Stimulated activated CD8-positive, alpha-beta memory T cell treated with anti-CD3 and anti-CD28 coated beads, Interleukin-12 subunit alpha, Interleukin-12 subunit beta, amount 100 ng/mL, for 24 hours (primary cell): ENCODE results near the gene ARHGEF18.
"Not testable (repeated sequence)": the region's sequence is repeated elsewhere in the genome, so short reads cannot be mapped to it uniquely, and the experiment has no call there.

Source experiments
- DNase-seq: peaks from one replicate; pipeline ENCODE4 v3.0.0-alpha.2; 2020; ENCODE audit errors: extremely low read depth

ARHGEF18 gene

DNA sequence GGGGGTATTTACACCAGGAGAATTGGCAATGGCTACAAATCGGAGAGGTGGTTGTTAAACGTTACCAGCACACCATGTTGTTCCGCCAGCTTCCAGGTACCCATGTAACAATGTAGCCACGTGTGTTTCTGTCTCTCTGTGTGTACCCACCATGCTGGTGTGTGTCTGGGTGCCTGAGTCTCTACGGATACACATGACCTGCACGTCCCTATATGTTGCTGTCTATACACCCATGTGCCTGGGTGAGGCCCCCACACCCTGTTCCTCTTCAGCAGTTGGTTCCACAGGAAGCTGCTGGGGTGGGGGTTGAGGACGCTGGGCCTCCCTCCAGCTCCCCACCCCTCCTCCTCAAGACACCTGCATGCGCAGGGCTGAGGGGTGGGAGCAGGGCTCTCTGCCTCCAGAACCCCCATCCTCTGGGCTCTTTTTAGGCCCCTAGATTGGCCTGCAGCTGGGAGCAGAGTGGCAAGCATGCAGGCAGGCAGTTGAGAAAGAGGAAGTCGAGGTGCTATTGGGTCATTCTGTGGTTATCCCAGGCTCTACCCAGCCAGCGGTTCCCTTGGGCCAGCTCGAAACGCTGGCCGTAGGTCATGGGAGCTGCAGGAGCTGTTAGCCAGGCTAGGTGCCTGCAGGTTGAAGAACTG lies at the start of gene ARHGEF18:
TSS of gene ARHGEF18 (plus strand) at position 351 of the 644 bp plus-strand sequence. CDS start 13,954 bp downstream, outside the sequence.
- DNase-seq: no peak

DNA sequence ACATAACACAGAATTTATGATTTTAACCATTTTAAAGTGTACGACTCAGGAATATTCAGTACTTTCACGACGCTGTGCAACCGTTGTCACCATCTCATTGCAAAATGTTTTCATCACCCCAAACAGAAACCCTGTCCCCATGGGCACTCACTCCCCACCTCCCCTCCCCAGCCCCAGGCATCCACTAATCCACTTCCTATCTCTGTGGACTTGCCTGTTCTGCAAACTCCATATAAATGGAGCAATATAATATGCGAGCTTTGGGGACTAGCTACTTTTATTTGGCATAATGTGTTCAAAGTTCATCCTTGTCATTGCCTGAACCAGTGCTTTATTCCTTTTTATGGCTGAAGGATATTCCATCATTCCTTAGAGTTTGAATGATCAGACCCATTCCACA lies 47.2 kb upstream of the ARHGEF18 start:
- no peak for DNase-seq

DNA sequence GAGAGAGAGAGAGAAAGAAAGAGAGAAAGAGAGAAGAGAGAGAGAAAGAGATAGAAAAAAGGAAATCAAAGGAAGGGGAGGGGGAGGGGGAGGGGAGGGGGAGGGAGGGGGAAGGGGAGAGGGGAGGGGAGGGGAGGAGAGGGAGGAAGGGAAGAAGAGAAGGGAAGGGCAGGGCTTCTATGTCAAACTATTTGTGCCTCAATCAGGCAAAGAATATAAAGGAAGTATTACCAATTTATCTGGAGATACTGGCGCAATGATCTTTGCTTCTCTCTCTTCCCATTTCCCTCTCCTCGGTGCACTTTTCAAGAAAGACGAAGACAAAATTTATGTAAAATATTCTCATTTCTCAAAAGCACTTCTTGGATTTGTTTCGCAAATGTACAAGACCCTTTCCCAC lies 45.3 kb upstream of the ARHGEF18 start:
- no peak for DNase-seq

DNA sequence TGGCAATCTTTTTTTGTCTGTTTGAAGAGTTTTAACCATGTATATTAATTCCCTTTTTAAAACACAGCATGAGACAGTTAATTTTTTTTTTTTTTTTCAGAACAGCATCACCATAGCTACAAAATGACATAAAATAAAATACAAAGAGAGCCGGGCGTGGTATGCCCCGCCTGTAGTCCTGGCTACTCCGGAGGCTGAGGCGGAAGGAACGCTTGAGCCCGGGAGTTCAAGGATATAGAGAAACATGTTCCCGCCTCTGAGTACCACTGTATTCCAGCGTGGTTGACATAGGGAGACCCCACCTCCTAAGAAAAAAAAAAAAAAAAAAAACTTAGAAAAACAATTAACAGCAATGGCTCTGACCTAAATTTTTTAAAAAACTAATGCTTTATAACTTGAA lies 44.5 kb upstream of the ARHGEF18 start:
- no peak for DNase-seq

DNA sequence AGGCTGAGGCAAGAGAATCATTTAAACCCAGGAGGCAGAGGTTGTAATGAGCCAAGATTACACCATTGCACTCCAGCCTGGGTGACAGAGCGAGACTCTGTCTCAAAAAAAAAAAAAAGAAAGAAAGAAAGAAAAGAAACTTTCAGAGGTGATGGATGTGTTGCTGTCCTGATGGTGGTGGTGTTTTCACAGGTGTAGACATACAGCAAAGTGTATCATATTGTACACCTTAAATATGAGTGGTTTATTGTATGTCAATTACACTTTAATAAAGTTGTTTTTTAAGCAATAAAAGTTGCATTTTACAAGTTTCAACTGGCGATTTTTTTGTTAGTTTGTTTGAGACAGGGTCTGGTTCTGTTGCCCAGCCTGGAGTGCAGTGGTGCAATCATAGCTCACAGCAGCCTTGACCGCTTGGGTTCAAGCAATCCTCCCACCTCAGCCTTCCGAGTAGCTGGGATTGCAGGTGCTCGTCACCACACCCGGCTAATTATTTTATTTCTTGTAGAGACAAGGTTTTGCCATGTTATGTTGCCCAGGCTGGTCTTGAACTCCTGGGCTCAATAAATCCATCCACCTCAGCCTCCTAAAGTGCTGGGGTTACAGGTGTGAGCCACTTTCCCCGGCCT lies 41.0 kb upstream of the ARHGEF18 start:
- DNase-seq: no peak

DNA sequence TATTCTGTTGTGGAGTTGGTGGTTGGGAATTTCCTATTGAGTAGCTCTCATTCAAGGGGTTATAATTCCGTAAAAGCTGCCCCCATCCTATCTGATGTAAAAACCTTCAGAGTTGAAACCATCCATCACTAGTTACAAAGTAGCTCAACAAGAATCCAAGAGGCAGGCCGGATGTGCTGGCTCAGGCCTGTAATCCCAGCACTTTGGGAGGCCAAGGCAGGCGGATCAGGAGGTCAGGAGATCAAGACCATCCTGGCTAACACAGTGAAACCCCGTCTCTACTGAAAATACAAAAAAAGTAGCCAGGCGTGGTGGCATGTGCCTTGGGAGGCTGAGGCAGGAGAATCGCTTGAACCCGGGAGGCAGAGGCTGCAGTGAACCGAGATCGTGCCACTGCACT lies 40.4 kb upstream of the ARHGEF18 start:
- not testable (repeated sequence) for DNase-seq

DNA sequence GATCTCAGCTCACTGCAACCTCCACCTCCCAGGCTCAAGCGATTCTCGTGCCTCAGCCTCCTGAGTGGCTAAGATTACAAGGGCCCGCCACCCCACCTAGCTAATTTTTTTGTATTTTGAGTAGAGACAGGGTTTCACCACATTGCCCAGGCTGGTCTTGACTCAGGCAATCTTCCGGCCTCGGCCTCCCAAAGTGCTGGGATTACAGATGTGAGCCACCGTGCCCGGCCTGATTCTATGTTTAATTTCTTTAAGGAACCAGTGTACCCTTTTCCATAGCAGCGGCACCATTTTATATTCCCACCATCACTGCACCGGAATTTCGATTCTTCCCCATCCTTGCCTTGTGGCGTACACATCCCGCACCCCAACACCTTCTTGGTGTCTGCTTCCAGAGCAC lies 36.8 kb upstream of the ARHGEF18 start:
- no peak for DNase-seq

DNA sequence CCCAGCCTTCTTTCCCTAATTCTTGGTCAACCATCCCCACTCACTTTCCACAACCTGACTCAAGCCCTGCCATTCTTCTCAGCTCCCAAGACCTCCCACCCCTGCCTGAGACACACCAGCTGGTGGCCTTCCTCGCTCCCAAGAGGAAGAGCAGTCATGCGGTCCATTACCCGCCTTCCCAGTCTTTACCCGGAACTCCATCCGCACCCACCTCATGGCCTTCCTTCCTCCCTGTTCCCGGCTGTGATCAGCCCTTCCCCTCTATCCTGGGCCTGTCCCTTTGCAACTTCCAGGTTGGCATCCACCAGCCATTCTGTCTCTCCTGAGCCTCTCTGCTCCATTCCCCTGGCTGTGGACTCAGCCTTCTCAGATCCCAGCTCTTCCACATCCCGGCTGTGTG lies 35.9 kb upstream of the ARHGEF18 start:
- no peak for DNase-seq

DNA sequence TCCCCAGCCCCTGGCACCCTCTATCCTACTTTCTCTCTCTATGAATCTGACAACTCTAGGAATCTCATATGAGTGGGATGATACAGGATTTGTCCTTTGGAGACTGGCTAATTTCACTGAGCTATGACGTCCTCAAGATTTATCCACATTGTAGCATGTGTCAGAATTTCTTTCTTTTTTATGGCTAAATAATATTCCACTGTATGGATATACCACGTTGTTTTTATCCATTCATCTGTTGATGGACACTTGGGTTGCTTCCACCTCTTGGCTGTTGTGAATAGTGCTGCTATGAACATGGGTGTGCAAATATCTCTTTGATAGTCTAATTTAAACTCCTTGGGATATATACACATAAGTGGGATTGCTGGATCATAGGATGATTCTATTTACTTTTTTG lies 30.6 kb upstream of the ARHGEF18 start:
- no peak for DNase-seq

DNA sequence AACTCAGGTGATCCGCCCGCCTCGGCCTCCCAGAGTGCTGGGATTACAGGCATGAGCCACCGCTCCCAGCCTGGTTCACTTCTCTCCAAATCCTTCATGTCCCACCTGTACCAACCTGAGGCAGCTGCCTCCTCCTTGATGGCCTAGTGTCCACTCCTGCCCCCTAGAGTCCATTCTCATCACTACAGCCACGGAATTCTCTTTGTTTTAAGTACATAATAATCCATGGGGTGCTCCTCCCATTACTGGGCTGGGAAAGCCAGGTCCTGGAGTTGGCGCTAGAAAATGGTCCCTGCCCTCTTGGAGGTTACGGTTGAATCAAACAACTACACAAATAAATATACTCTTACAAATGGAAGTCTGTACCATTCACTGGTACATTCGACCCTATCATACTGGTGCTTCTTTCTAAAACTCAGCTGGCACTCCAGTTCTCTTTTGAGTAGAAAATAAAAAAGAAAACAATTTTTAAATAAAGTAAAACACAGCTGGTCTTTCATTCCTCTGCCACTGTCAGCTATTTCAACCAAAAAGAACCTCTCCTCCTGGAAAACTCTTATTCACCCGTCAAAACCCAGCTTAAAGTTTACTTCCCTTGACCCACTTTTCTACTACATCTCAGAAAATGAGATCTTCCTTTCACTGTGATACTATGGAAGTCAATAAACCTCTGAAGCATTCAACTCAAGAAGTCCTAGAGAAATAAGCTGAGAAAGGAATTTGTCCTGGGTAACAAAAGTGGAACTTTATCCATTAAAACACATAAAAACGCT lies 22.4 kb upstream of the ARHGEF18 start:
- DNase-seq: no peak

DNA sequence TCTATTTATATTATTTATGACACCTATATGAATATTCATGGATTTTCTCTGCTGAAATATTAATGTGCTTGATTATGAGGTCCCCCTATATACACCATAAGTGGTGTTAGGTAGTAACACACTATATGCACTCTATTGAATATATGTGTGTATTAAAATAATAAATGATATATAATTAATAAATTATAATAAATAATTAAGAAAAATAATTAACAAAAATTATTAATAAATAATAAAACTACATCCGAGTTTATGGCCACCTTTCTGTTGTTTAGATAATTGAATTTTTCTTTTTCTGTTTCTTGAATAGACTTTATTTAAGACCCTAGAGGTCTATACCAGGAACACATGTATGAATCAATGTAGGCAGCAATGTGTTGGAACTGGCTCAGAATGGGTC lies 20.9 kb upstream of the ARHGEF18 start:
- DNase-seq: no peak

DNA sequence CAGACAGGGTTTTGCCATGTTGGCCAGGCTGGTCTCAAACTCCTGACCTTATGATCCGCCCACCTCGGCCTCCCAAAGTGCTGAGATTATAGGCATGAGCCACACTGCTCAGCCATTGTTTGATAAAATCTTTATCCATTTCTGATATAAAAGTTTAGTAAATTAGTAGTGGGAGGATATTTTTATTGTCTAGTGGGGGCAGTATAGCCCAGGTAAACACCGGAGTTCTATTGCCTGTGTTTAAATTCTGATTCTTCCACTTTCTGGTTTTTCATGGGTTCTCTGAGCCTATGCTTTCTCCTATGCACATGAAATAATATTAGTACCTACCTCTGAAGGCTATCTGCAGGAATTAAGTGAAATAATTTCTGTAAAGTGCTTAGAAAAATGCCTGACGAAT lies 20.1 kb upstream of the ARHGEF18 start:
- DNase-seq: no peak

DNA sequence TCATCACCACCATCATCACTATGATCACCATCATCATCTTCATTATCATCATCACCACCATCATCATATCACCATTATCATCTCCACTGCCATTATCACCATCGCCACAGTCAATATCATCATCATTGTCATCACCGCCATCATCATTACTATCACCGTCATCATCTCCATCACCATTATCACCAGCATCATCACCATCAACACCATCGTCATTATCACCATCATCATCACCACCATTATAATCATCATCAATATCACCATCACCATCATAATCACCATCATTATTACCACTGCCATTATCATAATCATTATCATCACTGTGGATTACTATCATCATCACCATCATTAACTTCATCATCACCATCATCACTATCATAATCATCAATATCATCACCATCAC lies 17.3 kb upstream of the ARHGEF18 start:
- DNase-seq: no peak

DNA sequence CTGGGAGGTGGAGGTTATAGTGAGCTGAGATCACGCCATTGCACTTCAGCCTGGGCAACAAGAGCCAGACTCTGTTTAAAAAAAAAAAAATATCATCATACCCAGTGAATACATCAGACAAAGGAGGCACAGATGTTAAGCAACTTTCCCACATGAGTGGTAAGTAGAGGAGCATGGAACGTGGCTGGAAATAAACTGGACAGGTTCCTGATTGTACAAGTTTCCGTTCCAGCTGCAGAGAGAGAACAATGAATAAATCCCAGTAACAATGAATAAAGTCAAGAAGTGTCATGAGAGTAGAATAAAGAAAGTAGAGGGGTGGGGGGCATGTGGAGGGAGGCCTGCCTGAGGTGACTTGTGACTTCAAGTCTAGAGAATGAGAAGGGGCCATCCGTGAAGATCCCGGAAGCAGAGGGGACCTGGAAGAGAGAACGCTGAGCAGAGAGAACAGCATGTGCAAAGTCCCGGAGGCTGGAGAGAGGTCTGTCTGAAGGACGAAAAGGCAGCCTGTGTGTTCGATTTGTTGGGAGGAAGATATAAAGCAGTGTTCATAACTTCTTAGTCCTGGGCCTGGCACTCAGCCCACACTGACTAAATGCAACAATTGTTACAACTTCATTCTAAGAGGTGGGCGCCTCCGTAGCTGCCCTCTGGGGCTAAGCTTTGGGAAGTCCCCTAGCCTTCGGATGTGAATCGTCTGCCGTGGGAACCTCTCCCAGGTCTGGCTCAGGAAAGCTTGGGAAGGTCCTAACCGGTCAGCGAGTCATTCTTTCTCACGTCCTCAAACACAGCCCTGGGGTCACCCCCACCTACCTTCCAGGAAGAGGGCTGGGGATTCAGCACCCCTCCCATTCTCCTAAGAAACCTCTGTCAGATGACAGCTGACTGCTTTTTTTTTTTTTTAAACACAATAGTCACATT lies 15.3 kb upstream of the ARHGEF18 start:
- no peak for DNase-seq

DNA sequence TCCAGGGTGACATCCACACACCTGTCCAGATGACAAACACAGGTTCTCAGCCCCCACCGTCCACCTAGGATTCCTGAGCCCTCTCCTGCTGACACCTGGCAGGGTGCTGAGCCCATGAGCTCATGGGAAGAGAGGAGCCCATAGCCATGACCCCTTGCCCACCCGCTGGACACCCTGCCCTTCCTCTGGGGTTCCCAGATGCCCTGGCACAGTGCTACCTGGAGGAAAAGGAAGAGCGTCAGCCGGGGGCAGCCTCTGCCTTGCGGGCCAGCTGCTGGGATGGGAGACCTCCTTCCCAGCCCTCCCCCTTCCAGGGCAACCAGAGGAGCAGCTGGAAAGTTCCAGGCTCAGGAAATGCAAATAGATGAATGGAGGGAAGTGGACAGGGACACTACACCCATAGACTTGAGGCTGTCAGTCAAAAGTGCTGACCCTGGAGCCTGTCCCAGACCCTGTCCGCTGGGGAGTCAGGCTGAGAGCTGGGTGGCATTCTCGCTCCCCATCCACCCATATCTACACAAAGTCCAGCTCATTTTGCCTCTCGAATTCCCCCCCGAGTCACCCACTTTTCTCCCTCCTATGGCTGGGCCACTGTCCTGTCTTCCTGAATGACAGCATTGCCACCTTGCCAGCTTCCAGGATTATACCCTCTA lies 12.3 kb upstream of the ARHGEF18 start:
- no peak for DNase-seq

DNA sequence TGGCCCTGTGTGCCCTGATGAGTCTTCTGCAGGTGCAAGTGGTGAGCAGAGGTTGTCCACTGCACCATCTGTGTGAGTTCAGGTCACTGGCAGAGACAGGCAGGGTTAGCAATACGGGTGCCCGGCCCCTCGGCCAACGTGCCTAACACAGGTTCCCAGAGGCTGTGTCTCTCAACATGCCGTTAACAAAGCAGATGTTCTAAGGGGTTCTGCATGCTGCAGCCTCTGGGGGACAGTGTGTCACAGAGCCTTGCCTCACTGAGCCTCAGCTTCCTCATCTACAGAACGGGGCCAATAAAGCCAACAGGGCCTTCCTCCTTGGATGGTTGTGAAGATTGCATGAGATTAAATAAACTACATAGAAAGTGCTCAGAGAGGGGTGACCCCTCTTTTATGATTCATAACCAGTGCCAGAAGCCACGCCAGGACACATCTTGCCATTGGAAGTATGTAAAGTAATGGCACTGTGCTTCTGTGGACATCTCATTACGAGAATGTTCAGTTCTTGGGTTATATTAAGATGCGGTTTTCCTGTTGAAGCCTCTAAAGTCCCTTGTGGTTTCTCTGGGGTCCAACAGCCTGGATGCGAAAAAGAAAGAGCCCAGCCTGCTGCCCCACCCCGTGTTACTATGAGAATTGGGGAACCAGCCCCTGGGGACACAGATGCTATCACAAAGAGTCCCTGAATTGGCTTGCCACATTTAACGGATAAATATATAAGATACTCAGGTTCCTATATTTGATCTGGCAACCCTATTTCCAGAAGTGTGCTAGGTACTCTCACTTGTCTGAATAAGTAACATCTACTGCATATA lies 11.2 kb upstream of the ARHGEF18 start:
- no peak for DNase-seq

DNA sequence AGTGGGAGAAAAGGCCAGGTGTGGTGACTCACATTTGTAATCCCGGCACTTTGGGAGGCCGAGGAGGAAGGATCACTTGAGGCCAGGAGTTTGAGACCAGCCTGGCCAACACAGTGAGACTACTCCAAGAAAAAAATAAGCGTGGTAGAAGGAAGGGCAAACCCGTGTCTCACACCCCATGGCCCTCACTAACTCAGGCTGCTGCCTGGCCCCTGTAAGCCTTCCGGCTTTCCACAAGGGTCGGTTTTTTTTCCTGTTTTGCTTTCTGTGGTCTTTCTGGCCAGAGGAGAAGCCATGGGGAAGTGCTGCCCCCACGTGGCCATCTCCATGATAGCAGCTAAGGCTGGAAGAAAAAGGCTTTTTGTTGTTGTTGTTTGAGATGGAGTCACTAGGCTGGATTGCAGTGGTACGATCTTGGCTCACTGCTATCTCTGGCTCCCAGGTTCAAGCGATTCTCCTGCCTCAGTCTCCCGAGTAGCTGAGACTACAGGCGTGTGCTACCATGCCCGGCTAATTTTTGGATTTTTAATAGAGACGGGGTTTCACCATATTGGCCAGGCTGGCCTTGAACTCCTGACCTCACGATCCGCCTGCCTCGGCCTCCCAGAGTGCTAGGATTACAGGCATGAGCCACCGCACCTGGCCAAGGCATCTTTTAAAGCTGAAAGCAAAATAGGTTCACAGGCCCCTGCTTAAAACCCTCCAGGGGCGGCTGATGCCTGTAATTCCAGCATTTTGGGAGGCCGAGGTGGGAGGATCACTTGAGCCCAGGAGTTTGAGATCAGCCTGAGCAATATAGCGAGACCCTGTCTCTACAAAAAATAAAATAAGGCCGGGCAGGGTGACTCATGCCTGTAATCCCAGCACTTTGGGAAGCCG lies 7.5 kb upstream of the ARHGEF18 start:
- DNase-seq: peak; percentile 46

DNA sequence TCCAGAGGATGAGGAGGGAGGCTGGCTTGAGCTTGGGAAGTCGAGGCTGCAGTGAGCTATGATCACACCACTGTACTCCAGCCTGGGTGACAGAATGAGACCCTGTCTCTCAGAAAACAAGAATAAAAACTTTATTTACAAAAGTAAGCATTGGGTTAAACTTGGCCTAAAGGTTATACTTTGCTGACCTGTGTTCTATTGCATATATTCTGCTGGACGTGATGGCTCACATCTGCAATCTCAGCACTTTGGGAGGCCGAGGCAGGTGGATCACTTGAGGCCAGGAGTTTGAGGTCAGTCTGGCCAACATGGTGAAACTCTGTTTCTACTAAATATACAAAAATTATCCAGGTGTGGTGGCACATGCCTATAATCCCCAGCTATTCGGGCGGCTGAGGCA lies 6.6 kb upstream of the ARHGEF18 start:
- DNase-seq: no peak

DNA sequence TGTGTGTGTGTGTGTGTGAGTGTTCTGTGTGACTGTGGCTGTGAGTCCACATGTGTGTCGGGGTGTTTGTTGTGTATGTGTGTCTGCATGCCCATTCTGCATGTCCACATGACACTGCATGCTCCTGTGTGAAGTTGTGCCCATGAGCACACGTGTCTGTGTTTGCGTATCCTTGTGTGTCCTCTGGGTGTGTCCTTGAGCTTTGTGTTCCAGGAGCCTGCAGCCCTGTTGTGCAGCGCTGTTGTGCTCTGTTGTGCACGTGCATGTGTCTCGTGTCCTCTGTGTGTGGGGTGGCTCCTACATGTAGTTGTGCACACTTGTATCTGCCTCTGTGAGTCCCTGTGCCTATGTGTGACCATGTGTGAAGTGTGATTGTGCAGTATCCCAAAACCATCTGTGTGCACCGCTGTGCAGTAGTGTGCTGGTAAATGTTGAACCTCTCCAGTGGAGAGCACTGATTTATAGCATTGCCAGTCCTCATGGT lies 2.2 kb upstream of the ARHGEF18 start:
- DNase-seq: no peak
